Globus pallidus (tissue), 1 donor: ENCODE measurements around the gene DLST.

ENCODE experiments used
- DNase-seq: peaks from one replicate; pipeline ENCODE4 v3.0.0-alpha.2; 2015; ENCODE audit warnings: low spot score

Gene DLST

GRCh38 chr14:74860899-74861733, 20.6 kb upstream of the DLST start:
- peak; percentile 78 for DNase-seq

- no peak for DNase-seq
Measured at GRCh38 chr14:74861734-74862090, 20.0 kb upstream of the DLST start.

- peak; percentile 49 for DNase-seq
Measured at GRCh38 chr14:74863274-74863673, 18.4 kb upstream of the DLST start.

- no peak for DNase-seq
Measured at GRCh38 chr14:74864198-74864597, 17.5 kb upstream of the DLST start.

GRCh38 chr14:74865156-74865555, 16.6 kb upstream of the DLST start:
- no peak for DNase-seq

GRCh38 chr14:74866708-74867389, 14.9 kb upstream of the DLST start:
- no peak for DNase-seq

- peak; percentile 77 for DNase-seq
Measured at GRCh38 chr14:74867673-74868072, 14.0 kb upstream of the DLST start.

GRCh38 chr14:74868739-74869138, 13.0 kb upstream of the DLST start:
- no peak for DNase-seq

GRCh38 chr14:74871819-74872218, 9.9 kb upstream of the DLST start:
- DNase-seq, result no peak

GRCh38 chr14:74875204-74875603, 6.5 kb upstream of the DLST start:
- no peak for DNase-seq

GRCh38 chr14:74875941-74876913, 5.5 kb upstream of the DLST start, which contains the start of gene PROX2:
PROX2 (minus strand) TSS chr14:74876145; CDS start chr14:74863834, 12,311 bp downstream.
- DNase-seq, result no peak

GRCh38 chr14:74879427-74880182, 2.1 kb upstream of the DLST start:
- no peak for DNase-seq

GRCh38 chr14:74882103-74882920, 596 bp downstream of the DLST start:
- no peak for DNase-seq

- no peak for DNase-seq
Measured at GRCh38 chr14:74886001-74886400, 4.3 kb downstream of the DLST start.

GRCh38 chr14:74888164-74889158, 6.7 kb downstream of the DLST start:
- no peak for DNase-seq

- DNase-seq, result no peak
Measured at GRCh38 chr14:74890262-74890661, 8.5 kb downstream of the DLST start.

- no peak for DNase-seq
Measured at GRCh38 chr14:74891870-74892269, 10.2 kb downstream of the DLST start.

- DNase-seq, result no peak
Measured at GRCh38 chr14:74892745-74893144, 11.0 kb downstream of the DLST start.

- no peak for DNase-seq
Measured at GRCh38 chr14:74893614-74894091, 11.9 kb downstream of the DLST start.
